ENCODE results near the gene GPC3.

Gene GPC3

GRCh38 chrX:133793626-133794025 is 191.8 kb downstream of the GPC3 start:
- TF ChIP-seq ZFX (IDR thresholded peaks at IDR 0.05) (no peak), CTCF (conservative IDR thresholded peaks at IDR 0.05) (no peak)

DNA sequence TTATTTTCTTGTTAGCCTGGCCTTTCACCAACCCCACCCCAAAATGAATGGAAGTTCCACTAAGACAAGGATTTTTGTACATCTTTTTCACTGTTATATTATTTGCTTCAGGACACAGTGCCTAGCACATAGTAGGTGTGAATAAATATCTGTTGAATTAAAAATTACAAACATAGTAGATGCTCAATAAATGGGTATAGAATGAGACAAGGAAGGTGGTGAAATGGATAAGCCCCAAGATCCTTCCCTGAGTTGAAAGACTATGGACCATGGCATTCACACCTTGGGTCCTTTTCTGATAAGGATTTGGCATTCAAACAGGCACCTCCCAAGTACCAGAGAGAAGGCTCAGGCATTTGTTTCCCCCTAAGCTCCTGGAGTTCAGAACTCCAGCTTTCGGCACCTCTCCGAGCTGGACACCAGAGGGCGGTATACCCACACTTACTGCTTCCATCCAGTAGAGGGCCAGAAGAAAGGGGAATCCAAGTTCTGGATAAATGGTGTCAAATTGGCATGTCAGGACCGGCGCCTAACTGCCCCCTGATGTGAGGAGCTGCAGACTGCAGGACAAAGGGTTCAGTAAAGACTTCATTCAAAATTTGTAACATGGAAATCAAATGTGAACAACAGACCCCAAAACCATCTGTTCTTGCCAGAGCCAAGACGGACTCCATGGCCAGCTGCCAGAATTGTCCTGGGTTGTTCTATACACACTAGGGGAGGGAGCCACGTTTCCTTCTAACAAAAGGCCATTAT is 193.0 kb downstream of the GPC3 start:
- H3K27ac ChIP-seq = no peak overlapping the region
- TF ChIP-seq ZFX (IDR thresholded peaks at IDR 0.05) (no peak), CTCF (conservative IDR thresholded peaks at IDR 0.05) (peak; percentile 86)

More at GRCh38 chrX:133793626-133794025, 191.8 kb downstream of the GPC3 start:
- H3K27ac ChIP-seq = no peak overlapping the region

DNA sequence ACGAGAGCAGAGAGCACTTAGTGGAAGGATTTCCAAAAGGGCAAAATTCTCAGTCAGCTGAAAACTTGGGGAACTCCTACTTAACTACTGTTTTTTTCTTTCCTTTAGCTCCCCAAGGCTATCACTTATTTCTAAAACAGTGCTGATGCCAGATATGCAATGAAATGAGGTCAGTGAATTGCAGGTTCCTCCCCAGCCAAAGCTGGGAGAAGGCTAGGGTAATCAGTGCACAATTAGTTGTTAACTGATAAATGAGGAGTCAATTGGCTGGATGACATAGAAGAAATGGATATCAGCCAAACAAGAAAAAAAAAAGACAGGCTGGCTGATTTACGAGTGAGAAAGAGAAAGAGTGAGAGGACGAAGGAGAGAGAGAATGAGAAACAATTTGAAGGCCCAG is 195.6 kb downstream of the GPC3 start:
- H3K27ac ChIP-seq = no peak overlapping the region
- TF ChIP-seq CTCF (conservative IDR thresholded peaks at IDR 0.05) = no peak
- TF ChIP-seq ZFX (IDR thresholded peaks at IDR 0.05) = no peak

GRCh38 chrX:133786382-133786781 is 199.0 kb downstream of the GPC3 start:
- H3K27ac ChIP-seq = no peak overlapping the region
- no peak for TF ChIP-seq ZFX (IDR thresholded peaks at IDR 0.05)
- no peak for TF ChIP-seq CTCF (conservative IDR thresholded peaks at IDR 0.05)

GRCh38 chrX:133783274-133783673 is 202.1 kb downstream of the GPC3 start:
- no peak overlapping the region for H3K27ac ChIP-seq
- no peak for TF ChIP-seq ZFX (IDR thresholded peaks at IDR 0.05)
- no peak for TF ChIP-seq CTCF (conservative IDR thresholded peaks at IDR 0.05)

DNA sequence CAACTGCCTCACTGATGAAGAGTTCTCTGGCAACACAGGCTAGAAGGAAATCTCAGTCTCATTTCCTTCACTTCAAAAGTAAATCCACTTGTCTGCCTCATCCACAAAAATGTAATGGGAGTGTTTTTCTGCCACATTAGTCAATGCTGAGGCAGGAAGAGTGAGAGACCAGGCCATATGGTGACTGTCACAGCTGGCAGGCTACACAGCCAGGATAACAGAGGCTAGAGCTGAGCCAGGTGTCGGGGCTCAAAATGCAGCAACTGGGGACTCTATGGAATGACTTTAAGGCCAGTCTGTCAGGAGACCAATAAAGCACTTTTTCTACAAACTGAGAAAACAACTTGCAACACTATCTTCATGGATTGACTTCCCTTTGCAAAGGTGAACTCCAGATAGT is 204.2 kb downstream of the GPC3 start:
- H3K27ac ChIP-seq = no peak overlapping the region
- TF ChIP-seq ZFX (IDR thresholded peaks at IDR 0.05) = no peak
- TF ChIP-seq CTCF (conservative IDR thresholded peaks at IDR 0.05) = no peak

GRCh38 chrX:133776072-133776471 is 209.3 kb downstream of the GPC3 start:
- no peak overlapping the region for H3K27ac ChIP-seq
- no peak for TF ChIP-seq ZFX (IDR thresholded peaks at IDR 0.05)
- TF ChIP-seq CTCF (conservative IDR thresholded peaks at IDR 0.05) = peak; percentile 68

All from C4-2B (cell line).